HCT116 (cell line): ENCODE data around the gene DENND1A. TPM values are rescaled to one million over a fixed set of nuclear protein-coding genes. Genes with fewer than 3 reads are reported as not detected.

Experiments used
- ATAC-seq: fragments of 200-7000 bp; cut with Tn5 transposase; 2 replicates; pipeline ENCODE4 v1.9.1; 2020; ENCODE audit warnings: mild to moderate bottlenecking, moderate library complexity
- BruUV-seq: library from RNA; stranded (reverse); fragments of 400-500 nt; replicated peaks from 2 replicates; lab custom pipeline; 2021; lab: Mats Ljungman, UMichigan
- CTCF ChIA-PET: fragments of 300-600 bp; sonication (Branson Sonifier 250); formaldehyde crosslinking; loops from one replicate; lab custom pipeline; 2021; ENCODE audit warnings: antibody characterized with exemption; lab: Charles Lee
- POLR2A ChIA-PET: fragments of 300-600, 350-600 bp; sonication (Branson Sonifier 250); formaldehyde crosslinking; loops from one replicate; lab custom pipeline; 2021; ENCODE audit warnings: antibody characterized with exemption; lab: Charles Lee
- RAD21 ChIA-PET, 2 experiments: fragments of 300-600 bp; sonication (Branson Sonifier 250); formaldehyde crosslinking; loops; one replicate each; lab custom pipeline; 2023; ENCODE audit warnings: low total read pairs in 2 of 2; ENCODE audit not compliant: uncharacterized antibody in 2 of 2, unreplicated experiment in 2 of 2, low non-redundant PET in 1 of 2; lab: Charles Lee
- DNase-seq: peaks from one replicate; pipeline ENCODE4 v3.0.0-alpha.2; 2010; ENCODE audit warnings: low read depth, low spot score
- H2AFZ ChIP-seq: fragments of 200-600 bp; shearing (Covaris generic), sonication (generic); 2 replicates; pipeline ENCODE4 v1.6.1; 2017; ENCODE audit warnings: low read depth, mixed run types, mixed read lengths, antibody characterized with exemption, low read length; ENCODE audit not compliant: poor library complexity, severe bottlenecking
- H3K27ac ChIP-seq: 2 replicates; pipeline ENCODE4 v1.5.1; 2012; ENCODE audit warnings: low read depth, low read length
- H3K27me3 ChIP-seq: fragments of 200-600 bp; sonication (generic); 2 replicates; pipeline ENCODE4 v1.6.1; 2016; ENCODE audit warnings: mixed run types, low read length, mixed read lengths; ENCODE audit not compliant: insufficient read depth
- H3K36me3 ChIP-seq, 2 experiments: fragments of 200-500 bp in 1 of 2; fragments of 200-600 bp in 1 of 2; sonication (Bioruptor generic) in 1 of 2; sonication (generic) in 1 of 2; 2 replicates each; pipeline versions ENCODE4 v1.5.1 to v1.6.1; 2014 to 2016; ENCODE audit warnings: low read length in 2 of 2, inconsistent platforms in 1 of 2, mixed read lengths in 1 of 2, mixed run types in 1 of 2; ENCODE audit not compliant: insufficient read depth in 2 of 2, control insufficient read depth in 1 of 2
- H3K4me1 ChIP-seq, 2 experiments: fragments of 200-600 bp in 1 of 2; sonication (generic) in 1 of 2; 2 replicates each; pipeline versions ENCODE4 v1.5.1 to v1.6.1; 2012 to 2017; ENCODE audit warnings: low read length in 2 of 2, inconsistent platforms in 1 of 2, mild to moderate bottlenecking in 1 of 2, mixed read lengths in 1 of 2, mixed run types in 1 of 2, moderate library complexity in 1 of 2; ENCODE audit not compliant: insufficient read depth in 2 of 2, control insufficient read depth in 1 of 2
- H3K4me2 ChIP-seq: fragments of 200-600 bp; sonication (generic); 2 replicates; pipeline ENCODE4 v1.6.1; 2017; ENCODE audit warnings: mixed run types, low read length, mixed read lengths
- H3K4me3 ChIP-seq, 2 experiments: fragments of 200-600 bp in 1 of 2; sonication (generic) in 1 of 2; replicated peaks in 1 of 2; 2 replicates each; pipeline ENCODE4 v1.5.1; 2011 to 2016; ENCODE audit warnings: low read length in 2 of 2, control low read depth in 1 of 2, low read depth in 1 of 2, mild to moderate bottlenecking in 1 of 2, mixed read lengths in 1 of 2, mixed run types in 1 of 2
- H3K79me2 ChIP-seq: fragments of 200-600 bp; sonication (generic); 2 replicates; pipeline ENCODE4 v1.6.1; 2017; ENCODE audit warnings: mild to moderate bottlenecking, mixed run types, low read length, moderate library complexity, mixed read lengths; ENCODE audit not compliant: insufficient read depth
- H3K9ac ChIP-seq: fragments of 200-600 bp; sonication (generic); 2 replicates; pipeline ENCODE4 v1.6.1; 2016; ENCODE audit warnings: low read length, mixed read lengths
- H3K9me2 ChIP-seq: fragments of 200-600 bp; sonication (generic), shearing (Covaris generic); 2 replicates; pipeline ENCODE4 v1.6.1; 2017; ENCODE audit warnings: mixed run types, mild to moderate bottlenecking, moderate library complexity; ENCODE audit not compliant: insufficient read depth
- H3K9me3 ChIP-seq, 2 experiments: fragments of 200-500 bp in 1 of 2; fragments of 200-600 bp in 1 of 2; sonication (Bioruptor generic) in 1 of 2; sonication (generic) in 1 of 2; 2 replicates each; pipeline ENCODE4 v1.6.1; 2014 to 2017; ENCODE audit warnings: low read length in 2 of 2, mixed read lengths in 2 of 2, inconsistent platforms in 1 of 2, low read depth in 1 of 2, mild to moderate bottlenecking in 1 of 2, mixed run types in 1 of 2, moderate library complexity in 1 of 2; ENCODE audit not compliant: control insufficient read depth in 1 of 2, insufficient read depth in 1 of 2
- H4K20me1 ChIP-seq: fragments of 200-600 bp; sonication (generic), shearing (Covaris generic); 2 replicates; pipeline ENCODE4 v1.6.1; 2017; ENCODE audit warnings: mixed run types, mild to moderate bottlenecking, moderate library complexity; ENCODE audit not compliant: insufficient read depth
- ATF3 ChIP-seq: IDR thresholded peaks from 2 replicates; pipeline ENCODE4 v1.6.1; 2012
- CBX3 ChIP-seq: IDR thresholded peaks from 2 replicates; pipeline ENCODE4 v1.6.1; 2012; ENCODE audit warnings: low read depth
- EZH2 ChIP-seq: fragments of 200-600 bp; sonication (generic); IDR thresholded peaks from 2 replicates; pipeline ENCODE4 v1.6.1; 2017; ENCODE audit warnings: antibody characterized with exemption, mixed run types
- EZH2phosphoT487 ChIP-seq: fragments of 200-600 bp; IDR thresholded peaks from 2 replicates; pipeline ENCODE4 v1.6.1; 2018; ENCODE audit warnings: antibody characterized with exemption, borderline replicate concordance
- FOSL1 ChIP-seq: IDR thresholded peaks from 2 replicates; pipeline ENCODE4 v1.6.1; 2012; ENCODE audit warnings: low read depth
- JUND ChIP-seq: IDR thresholded peaks from 2 replicates; pipeline ENCODE4 v1.6.1; 2012
- POLR2A ChIP-seq: IDR thresholded peaks from 2 replicates; pipeline ENCODE4 v1.7.0; 2011; ENCODE audit warnings: borderline replicate concordance; ENCODE audit not compliant: insufficient read depth, insufficient read length; ENCODE audit errors: extremely low read depth
- POLR2AphosphoS5 ChIP-seq: IDR thresholded peaks from 2 replicates; pipeline ENCODE4 v1.6.1; 2011; ENCODE audit warnings: mild to moderate bottlenecking, low read depth, low read length, moderate library complexity
- RAD21 ChIP-seq: IDR thresholded peaks from 2 replicates; pipeline ENCODE4 v1.6.1; 2012; ENCODE audit warnings: low read depth, mild to moderate bottlenecking
- REST ChIP-seq: IDR thresholded peaks from 2 replicates; pipeline ENCODE4 v1.6.1; 2012; ENCODE audit warnings: low read depth
- SIN3A ChIP-seq: IDR thresholded peaks from 2 replicates; pipeline ENCODE4 v1.6.1; 2012; ENCODE audit warnings: low read depth
- SP1 ChIP-seq: IDR thresholded peaks from 2 replicates; pipeline ENCODE4 v1.6.1; 2012; ENCODE audit warnings: low read depth
- SRF ChIP-seq: IDR thresholded peaks from 2 replicates; pipeline ENCODE4 v1.6.1; 2012; ENCODE audit warnings: low read depth
- TCF7L2 ChIP-seq: IDR thresholded peaks from 2 replicates; pipeline ENCODE4 v1.7.0; 2011; ENCODE audit warnings: borderline replicate concordance, inconsistent platforms; ENCODE audit not compliant: insufficient read depth, insufficient read length; ENCODE audit errors: extremely low read depth
- YY1 ChIP-seq: IDR thresholded peaks from 2 replicates; pipeline ENCODE4 v1.6.1; 2011; ENCODE audit warnings: low read length, low read depth, moderate library complexity, mild to moderate bottlenecking; ENCODE audit not compliant: insufficient replicate concordance; ENCODE audit errors: extremely low read depth
- ZBTB33 ChIP-seq: IDR thresholded peaks from 2 replicates; pipeline ENCODE4 v1.6.1; 2011; ENCODE audit warnings: mild to moderate bottlenecking, low read length, moderate library complexity; ENCODE audit not compliant: insufficient replicate concordance; ENCODE audit errors: extremely low read depth
- intact Hi-C: fragments of 100-400 bp; cut with micrococcal nuclease; formaldehyde crosslinking; loops from 2 replicates; pipeline ENCODE4 v1.10.0; 2022
- total RNA-seq: library from RNA; stranded (reverse); gene quantifications from one replicate; pipeline ENCODE4 v1.2.1, GENCODE V29; 2021; ENCODE audit not compliant: unreplicated experiment

The DENND1A gene
- total RNA-seq, 1 experiment from 2014 or later = 33.0 TPM

- Histone ChIP-seq H3K4me1 (no peaks in the 10 kb centered on the region), H3K4me2 (no peak overlapping the region)
- ATAC-seq = no peak
- DNase-seq = no peak
- TF ChIP-seq POLR2A = no peak
- TF ChIP-seq POLR2AphosphoS5 = no peak
- TF ChIP-seq FOSL1 = no peak
- TF ChIP-seq CBX3 = no peak
- no peak for TF ChIP-seq ATF3
- TF ChIP-seq SIN3A = no peak
- TF ChIP-seq EZH2 = no peak
- TF ChIP-seq SP1 = no peak
- no peak for TF ChIP-seq JUND
- TF ChIP-seq YY1 = no peak
- TF ChIP-seq ZBTB33 = no peak
- TF ChIP-seq REST = no peak
- no peak for TF ChIP-seq TCF7L2
- no peak for TF ChIP-seq SRF
- TF ChIP-seq EZH2phosphoT487 = no peak
- no peak for TF ChIP-seq RAD21
- TF ChIP-seq, all 23 proteins: peak for 0
- H3K27me3 ChIP-seq = no peaks in the 10 kb centered on the region
- no peaks in the 10 kb centered on the region for H3K36me3 ChIP-seq
- intact Hi-C loops = no loop called here
- no peaks in the 10 kb centered on the region for H3K9me3 ChIP-seq
- POLR2A ChIA-PET = no interaction called here
- H3K79me2 ChIP-seq = no peaks in the 10 kb centered on the region; the same call in 1 of the 2 replicates
- CTCF ChIA-PET = no interaction called here
- no peak overlapping the region for H2AFZ ChIP-seq
- no peaks in the 10 kb centered on the region for H3K9me2 ChIP-seq
- H3K4me3 ChIP-seq = no peak overlapping the region
- no peak overlapping the region for H3K9ac ChIP-seq
- no TSS peak for BruUV-seq
- RAD21 ChIA-PET = no interaction called here
- H3K27ac ChIP-seq = no peak overlapping the region
- no peaks in the 10 kb centered on the region for H4K20me1 ChIP-seq
Measured at GRCh38 chr9:123834889-123835562, 94.9 kb downstream of the DENND1A start.
